Glutamatergic neuron (in vitro differentiated cells): Measurements from ENCODE around the gene NTPCR. TPM values are rescaled to one million over a fixed set of nuclear protein-coding genes. Genes with fewer than 3 reads are reported as not detected.

Experiments used
- DNase-seq: peaks from one replicate; pipeline ENCODE4 v3.0.0; 2022
- H3K27ac Mint-ChIP-seq: one replicate; pipeline ENCODE4 v1.8.0; 2020; ENCODE audit warnings: mild to moderate bottlenecking, mixed read lengths, inconsistent platforms; ENCODE audit not compliant: unreplicated experiment
- H3K27me3 Mint-ChIP-seq: one replicate; pipeline ENCODE4 v1.8.0; 2020; ENCODE audit warnings: mild to moderate bottlenecking, moderate library complexity, mixed read lengths, inconsistent platforms; ENCODE audit not compliant: unreplicated experiment
- H3K36me3 Mint-ChIP-seq: one replicate; pipeline ENCODE4 v1.8.0; 2020; ENCODE audit warnings: mild to moderate bottlenecking, mixed read lengths, inconsistent platforms; ENCODE audit not compliant: unreplicated experiment
- H3K4me1 Mint-ChIP-seq: one replicate; pipeline ENCODE4 v1.8.0; 2020; ENCODE audit warnings: mild to moderate bottlenecking, low read depth, mixed read lengths, inconsistent platforms; ENCODE audit not compliant: unreplicated experiment
- H3K4me3 Mint-ChIP-seq: one replicate; pipeline ENCODE4 v1.8.0; 2020; ENCODE audit warnings: mild to moderate bottlenecking, mixed read lengths, inconsistent platforms; ENCODE audit not compliant: unreplicated experiment
- H3K9me3 Mint-ChIP-seq: one replicate; pipeline ENCODE4 v1.8.0; 2020; ENCODE audit warnings: mild to moderate bottlenecking, moderate library complexity, mixed read lengths, inconsistent platforms; ENCODE audit not compliant: unreplicated experiment
- total RNA-seq: library from RNA; stranded (reverse); fragmentation: NEBNext Ultra II Directional; extraction: Animal tissue kit (Norgen Biotek cat#: 25700); gene quantifications from one replicate; pipeline ENCODE4 v1.2.1, GENCODE V29; 2021; ENCODE audit not compliant: unreplicated experiment
- TF ChIP-seq, protein P1 (sequence below): fragments of 200-600 bp; sonication (generic); IDR thresholded peaks from one replicate; pipeline ENCODE4 v1.5.0; 2021; ENCODE audit not compliant: partially characterized antibody, unreplicated experiment

NTPCR gene
- total RNA-seq, 1 donor from 2014 or later = 40.7 TPM

DNA sequence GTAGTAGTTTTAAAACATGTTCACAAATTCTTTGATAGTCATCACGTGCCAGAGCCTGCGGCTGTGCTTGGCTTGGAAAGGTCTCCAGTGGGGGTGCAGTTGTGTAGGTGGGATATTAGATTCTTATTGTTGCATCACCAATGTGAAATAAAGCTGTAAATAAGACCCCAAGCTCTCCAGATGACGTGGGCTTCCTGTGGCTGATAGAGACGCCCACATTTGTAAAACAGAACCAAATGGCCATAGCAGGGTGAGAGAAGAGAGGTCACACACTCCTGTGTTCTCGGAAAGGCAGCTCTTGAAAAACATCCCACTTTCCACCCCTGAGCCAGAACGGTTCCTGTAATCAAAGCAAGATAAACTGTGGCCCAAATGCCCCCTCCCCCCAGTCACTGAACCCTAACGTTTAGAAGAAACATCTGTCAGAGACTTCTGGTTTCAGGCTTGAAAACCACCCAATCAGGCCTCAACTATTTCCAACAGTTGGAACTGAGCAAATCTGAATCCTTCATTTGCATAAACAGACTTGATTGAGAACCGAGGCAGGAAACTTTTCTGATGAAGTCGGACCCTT, 6.6 kb upstream of the NTPCR start:
- Mint-ChIP-seq H3K27me3 (peaks cover 1% of the 10 kb centered on the region), H3K9me3 (no peaks in the 10 kb centered on the region), H3K4me3 (no peak overlapping the region), H3K36me3 (no peaks in the 10 kb centered on the region), H3K27ac (no peak overlapping the region), H3K4me1 (no peaks in the 10 kb centered on the region)
- TF ChIP-seq, protein P1, sequence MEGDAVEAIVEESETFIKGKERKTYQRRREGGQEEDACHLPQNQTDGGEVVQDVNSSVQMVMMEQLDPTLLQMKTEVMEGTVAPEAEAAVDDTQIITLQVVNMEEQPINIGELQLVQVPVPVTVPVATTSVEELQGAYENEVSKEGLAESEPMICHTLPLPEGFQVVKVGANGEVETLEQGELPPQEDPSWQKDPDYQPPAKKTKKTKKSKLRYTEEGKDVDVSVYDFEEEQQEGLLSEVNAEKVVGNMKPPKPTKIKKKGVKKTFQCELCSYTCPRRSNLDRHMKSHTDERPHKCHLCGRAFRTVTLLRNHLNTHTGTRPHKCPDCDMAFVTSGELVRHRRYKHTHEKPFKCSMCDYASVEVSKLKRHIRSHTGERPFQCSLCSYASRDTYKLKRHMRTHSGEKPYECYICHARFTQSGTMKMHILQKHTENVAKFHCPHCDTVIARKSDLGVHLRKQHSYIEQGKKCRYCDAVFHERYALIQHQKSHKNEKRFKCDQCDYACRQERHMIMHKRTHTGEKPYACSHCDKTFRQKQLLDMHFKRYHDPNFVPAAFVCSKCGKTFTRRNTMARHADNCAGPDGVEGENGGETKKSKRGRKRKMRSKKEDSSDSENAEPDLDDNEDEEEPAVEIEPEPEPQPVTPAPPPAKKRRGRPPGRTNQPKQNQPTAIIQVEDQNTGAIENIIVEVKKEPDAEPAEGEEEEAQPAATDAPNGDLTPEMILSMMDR = no peak
- no peak for DNase-seq

DNA sequence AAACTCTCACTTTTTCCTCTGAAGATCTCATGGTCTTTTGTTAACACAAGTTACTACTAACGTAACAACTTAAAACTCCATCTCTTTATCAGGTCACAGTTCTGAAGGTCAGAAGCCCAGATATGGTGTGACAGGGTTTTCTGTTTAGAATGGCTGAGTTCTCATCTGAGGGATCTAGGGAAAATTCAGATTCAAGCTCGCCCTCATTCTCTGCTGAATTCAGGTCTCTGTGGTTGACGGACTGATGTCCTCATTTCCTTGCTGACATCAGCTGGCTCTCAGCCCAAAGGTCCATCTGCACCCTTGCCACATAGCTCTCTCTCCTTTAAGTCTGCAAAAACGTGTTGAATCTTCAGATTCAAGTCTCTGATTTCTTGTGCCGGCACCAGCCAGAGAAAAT, 6.1 kb upstream of the NTPCR start:
- Mint-ChIP-seq H3K36me3 (no peaks in the 10 kb centered on the region), H3K9me3 (no peaks in the 10 kb centered on the region), H3K4me1 (no peaks in the 10 kb centered on the region), H3K4me3 (no peak overlapping the region), H3K27me3 (peaks cover 1% of the 10 kb centered on the region), H3K27ac (no peak overlapping the region)
- DNase-seq = no peak
- TF ChIP-seq, protein P1 = no peak

DNA sequence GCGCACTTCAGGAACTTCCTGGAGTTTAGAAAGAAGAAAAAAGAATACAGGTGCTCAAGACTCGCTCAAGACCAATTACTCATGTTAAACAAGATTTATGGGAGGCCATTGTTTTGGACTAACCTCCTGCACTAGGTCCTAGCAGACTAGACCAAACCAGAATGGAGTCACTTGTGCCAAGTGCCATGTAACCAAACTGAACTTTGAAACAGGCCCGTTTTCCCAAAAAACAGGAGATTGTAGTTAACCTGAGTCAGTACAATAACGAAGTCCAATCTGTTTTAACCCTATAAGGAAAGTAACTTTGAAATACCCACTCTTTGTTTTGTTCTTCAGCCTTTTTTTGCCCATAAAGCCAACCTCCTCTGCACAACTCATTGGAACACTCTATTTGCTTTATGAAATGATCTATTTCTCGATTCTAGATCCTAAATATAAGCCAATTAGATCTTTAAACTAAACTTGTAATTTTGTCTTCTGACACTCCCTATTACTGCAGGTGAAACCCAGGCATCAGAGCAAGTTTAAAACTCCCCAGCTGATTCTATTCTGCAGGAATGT, 695 bp upstream of the NTPCR start:
- DNase-seq = no peak
- H3K4me1 Mint-ChIP-seq = peaks cover 17% of the 10 kb centered on the region
- no peaks in the 10 kb centered on the region for H3K36me3 Mint-ChIP-seq
- no peak overlapping the region for H3K27ac Mint-ChIP-seq
- H3K27me3 Mint-ChIP-seq = peaks cover 1% of the 10 kb centered on the region
- H3K4me3 Mint-ChIP-seq = peak overlapping the region; percentile 96
- H3K9me3 Mint-ChIP-seq = peaks cover 3% of the 10 kb centered on the region
- TF ChIP-seq, protein P1 = no peak

DNA sequence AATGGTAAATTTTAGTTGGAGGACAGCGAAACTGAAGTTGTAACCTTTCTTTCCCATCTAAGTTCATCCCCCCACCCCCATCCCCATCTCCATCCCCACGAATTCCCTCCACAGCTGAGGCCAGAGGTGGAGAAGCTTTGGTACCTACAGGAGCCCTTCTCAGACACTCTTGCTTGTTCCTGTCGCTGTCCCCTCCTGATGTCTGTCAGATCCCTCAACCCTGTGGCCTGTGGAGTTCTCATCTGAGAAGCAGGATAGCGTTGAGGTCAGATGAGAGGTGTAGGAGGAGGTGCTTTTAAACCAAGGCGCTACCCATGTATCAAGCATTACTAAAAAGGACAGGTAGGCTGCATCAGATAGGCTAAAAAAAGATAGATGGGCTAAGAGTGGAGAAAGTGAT, 769 bp downstream of the NTPCR start:
- no peak for DNase-seq
- H3K27ac Mint-ChIP-seq = peak overlapping the region; percentile 60
- peaks cover 17% of the 10 kb centered on the region for H3K4me1 Mint-ChIP-seq
- no peaks in the 10 kb centered on the region for H3K27me3 Mint-ChIP-seq
- TF ChIP-seq, protein P1 = no peak
- no peaks in the 10 kb centered on the region for H3K36me3 Mint-ChIP-seq
- H3K4me3 Mint-ChIP-seq = peak overlapping the region; percentile 96
- H3K9me3 Mint-ChIP-seq = peaks cover 3% of the 10 kb centered on the region

DNA sequence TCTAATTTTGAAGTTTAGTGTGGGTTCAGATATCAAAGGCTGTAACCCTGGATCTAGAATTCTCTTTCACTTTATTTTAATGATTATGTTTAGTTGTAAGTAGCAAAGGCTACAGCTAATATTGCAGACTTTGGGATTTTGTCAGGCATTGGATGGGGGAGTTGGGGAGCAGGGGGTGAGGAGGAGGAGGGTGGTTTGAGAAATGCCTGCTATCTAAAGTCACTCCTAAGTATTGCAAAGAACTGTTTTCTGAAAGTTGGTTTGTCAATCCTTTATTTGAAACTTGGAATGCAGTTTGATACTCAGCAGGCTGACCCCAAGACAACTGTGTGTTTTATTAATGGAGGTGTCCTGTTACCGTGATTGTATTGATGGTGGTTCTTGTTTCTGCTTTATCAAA, 1.2 kb downstream of the NTPCR start:
- peaks cover 3% of the 10 kb centered on the region for H3K9me3 Mint-ChIP-seq
- no peaks in the 10 kb centered on the region for H3K36me3 Mint-ChIP-seq
- TF ChIP-seq, protein P1 = no peak
- no peak overlapping the region for H3K27ac Mint-ChIP-seq
- peak overlapping the region; percentile 96 for H3K4me3 Mint-ChIP-seq
- peaks cover 17% of the 10 kb centered on the region for H3K4me1 Mint-ChIP-seq
- H3K27me3 Mint-ChIP-seq = no peaks in the 10 kb centered on the region
- no peak for DNase-seq
